Stimulated activated naive CD8-positive, alpha-beta T cell treated with anti-CD3 and anti-CD28 coated beads, Interleukin-15, amount 100 ng/mL, for 72 hours (primary cell): ENCODE results near the gene TWF2.
A peak's percentile ranks its signal among the peaks of the same experiment; 100 is the strongest.

Source experiments
- ATAC-seq: fragments of 150-1000 bp; cut with Tn5 transposase; 2 replicates; pipeline ENCODE4 v1.10.0; 2021; ENCODE audit warnings: mild to moderate bottlenecking, moderate library complexity
- DNase-seq, 2 donors: peaks; one replicate each; pipeline ENCODE4 v3.0.0; 2021 to 2022
- H3K27ac Mint-ChIP-seq, 2 donors: one replicate each; pipeline ENCODE4 v1.8.0; 2022; ENCODE audit warnings: mild to moderate bottlenecking in 2 of 2, mixed read lengths in 2 of 2, moderate library complexity in 2 of 2
- H3K27me3 Mint-ChIP-seq: one replicate; pipeline ENCODE4 v1.8.0; 2022; ENCODE audit warnings: mixed read lengths
- H3K4me1 Mint-ChIP-seq: one replicate; pipeline ENCODE4 v1.8.0; 2022; ENCODE audit warnings: mild to moderate bottlenecking, mixed read lengths
- H3K4me3 Mint-ChIP-seq, 2 donors: one replicate each; pipeline ENCODE4 v1.8.0; 2022; ENCODE audit warnings: mild to moderate bottlenecking in 2 of 2, mixed read lengths in 2 of 2, moderate library complexity in 1 of 2
- H3K9me3 Mint-ChIP-seq, 2 donors: one replicate each; pipeline ENCODE4 v1.8.0; 2022; ENCODE audit warnings: mixed read lengths in 2 of 2

Gene TWF2

GRCh38 chr3:52213005-52213404 lies 26.0 kb downstream of the TWF2 start:
- DNase-seq (no peak), ATAC-seq (no peak)
- no peaks in the 10 kb centered on the region for H3K27me3 Mint-ChIP-seq
- no peak overlapping the region for H3K27ac Mint-ChIP-seq
- H3K9me3 Mint-ChIP-seq: no peaks in the 10 kb centered on the region
- peaks cover 17% of the 10 kb centered on the region for H3K4me1 Mint-ChIP-seq
- H3K4me3 Mint-ChIP-seq: no peak overlapping the region

- Mint-ChIP-seq H3K4me1 (peaks cover under 1% of the 10 kb centered on the region), H3K4me3 (no peak overlapping the region), H3K9me3 (no peaks in the 10 kb centered on the region), H3K27ac (no peak overlapping the region), H3K27me3 (no peaks in the 10 kb centered on the region)
- ATAC-seq (no peak), DNase-seq (no peak)
These were observed 27.6 kb downstream of the TWF2 start for GRCh38 chr3:52211268-52211891.

- no peaks in the 10 kb centered on the region for H3K9me3 Mint-ChIP-seq
- DNase-seq (no peak), ATAC-seq (no peak)
- no peak overlapping the region for H3K4me3 Mint-ChIP-seq
- H3K4me1 Mint-ChIP-seq: no peaks in the 10 kb centered on the region
- no peak overlapping the region for H3K27ac Mint-ChIP-seq
- no peaks in the 10 kb centered on the region for H3K27me3 Mint-ChIP-seq
These were observed 28.4 kb downstream of the TWF2 start for GRCh38 chr3:52210550-52211046.

GRCh38 chr3:52210037-52210436 lies 28.9 kb downstream of the TWF2 start:
- peaks cover 2% of the 10 kb centered on the region for H3K4me1 Mint-ChIP-seq

GRCh38 chr3:52208556-52208955 lies 30.4 kb downstream of the TWF2 start:
- no peak for ATAC-seq
- Mint-ChIP-seq H3K9me3 (no peaks in the 10 kb centered on the region), H3K4me1 (peaks cover 15% of the 10 kb centered on the region), H3K4me3 (no peak overlapping the region), H3K27ac (no peak overlapping the region), H3K27me3 (no peaks in the 10 kb centered on the region)
- no peak for DNase-seq

More at GRCh38 chr3:52210037-52210436, 28.9 kb downstream of the TWF2 start:
- no peaks in the 10 kb centered on the region for H3K27me3 Mint-ChIP-seq
- no peaks in the 10 kb centered on the region for H3K9me3 Mint-ChIP-seq
- DNase-seq (no peak), ATAC-seq (no peak)
- H3K27ac Mint-ChIP-seq: peak overlapping the region in 1 of 2 donors; percentile 72
- H3K4me3 Mint-ChIP-seq: no peak overlapping the region

GRCh38 chr3:52205727-52206372 lies 33.1 kb downstream of the TWF2 start:
- Mint-ChIP-seq H3K27ac (no peak overlapping the region), H3K27me3 (no peaks in the 10 kb centered on the region), H3K4me1 (peaks cover 42% of the 10 kb centered on the region), H3K9me3 (no peaks in the 10 kb centered on the region), H3K4me3 (no peak overlapping the region)
- no peak for ATAC-seq
- no peak for DNase-seq

GRCh38 chr3:52204337-52205073 lies 34.5 kb downstream of the TWF2 start:
- Mint-ChIP-seq H3K27ac (no peak overlapping the region), H3K4me1 (peaks cover 53% of the 10 kb centered on the region), H3K27me3 (no peaks in the 10 kb centered on the region), H3K9me3 (no peaks in the 10 kb centered on the region), H3K4me3 (no peak overlapping the region)
- DNase-seq: no peak
- peak; percentile 74 for ATAC-seq

- DNase-seq (no peak), ATAC-seq (no peak)
- H3K9me3 Mint-ChIP-seq: no peaks in the 10 kb centered on the region
- H3K27ac Mint-ChIP-seq: no peak overlapping the region
- peaks cover 61% of the 10 kb centered on the region for H3K4me1 Mint-ChIP-seq
- no peak overlapping the region for H3K4me3 Mint-ChIP-seq
- H3K27me3 Mint-ChIP-seq: no peaks in the 10 kb centered on the region
These were observed 35.3 kb downstream of the TWF2 start for GRCh38 chr3:52203701-52204100.

GRCh38 chr3:52202384-52203077 lies 36.4 kb downstream of the TWF2 start:
- Mint-ChIP-seq H3K27ac (no peak overlapping the region), H3K4me3 (no peak overlapping the region), H3K27me3 (no peaks in the 10 kb centered on the region), H3K4me1 (peaks cover 69% of the 10 kb centered on the region), H3K9me3 (no peaks in the 10 kb centered on the region)
- ATAC-seq (no peak), DNase-seq (no peak)

- Mint-ChIP-seq H3K9me3 (no peaks in the 10 kb centered on the region), H3K27ac (peak overlapping the region in 1 of 2 donors; percentile 44), H3K27me3 (no peaks in the 10 kb centered on the region), H3K4me1 (peaks cover 82% of the 10 kb centered on the region), H3K4me3 (no peak overlapping the region)
- ATAC-seq (no peak), DNase-seq (no peak)
These were observed 37.8 kb downstream of the TWF2 start for GRCh38 chr3:52200981-52201679.

- ATAC-seq (no peak), DNase-seq (no peak)
- Mint-ChIP-seq H3K4me1 (peaks cover 83% of the 10 kb centered on the region), H3K27me3 (no peaks in the 10 kb centered on the region), H3K4me3 (peak overlapping the region; percentile 91 to 96), H3K9me3 (no peaks in the 10 kb centered on the region), H3K27ac (peak overlapping the region; percentile 91 to 99)
These were observed 40.0 kb downstream of the TWF2 start for GRCh38 chr3:52198643-52199608.

- H3K27me3 Mint-ChIP-seq: no peaks in the 10 kb centered on the region
- peak within 1 kb of the TSS; percentile 91 to 96 for H3K4me3 Mint-ChIP-seq
- peak within 1 kb of the TSS; percentile 91 to 99 for H3K27ac Mint-ChIP-seq
- ATAC-seq: peak; percentile 94
- no peaks in the 10 kb centered on the region for H3K9me3 Mint-ChIP-seq
- DNase-seq: peak; percentile 93 to 94
- H3K4me1 Mint-ChIP-seq: peaks cover 75% of the 10 kb centered on the region
These were observed 40.9 kb downstream of the TWF2 start, which contains the start of gene ALAS1 for GRCh38 chr3:52197842-52198625. Gene ALAS1 (plus strand): TSS chr3:52198160. CDS start chr3:52199242, 1,082 bp downstream.

GRCh38 chr3:52197499-52197841 lies 41.5 kb downstream of the TWF2 start:
- Mint-ChIP-seq H3K4me1 (peaks cover 69% of the 10 kb centered on the region), H3K9me3 (no peaks in the 10 kb centered on the region), H3K27me3 (no peaks in the 10 kb centered on the region), H3K27ac (peak overlapping the region; percentile 5 to 96), H3K4me3 (peak overlapping the region; percentile 91 to 96)
- DNase-seq (no peak), ATAC-seq (peak; percentile 16)
